ENCODE measurements around the gene B3GNT7.
"Not testable (repeated sequence)": the region's sequence is repeated elsewhere in the genome, so short reads cannot be mapped to it uniquely, and the experiment has no call there.

B3GNT7 gene

DNA sequence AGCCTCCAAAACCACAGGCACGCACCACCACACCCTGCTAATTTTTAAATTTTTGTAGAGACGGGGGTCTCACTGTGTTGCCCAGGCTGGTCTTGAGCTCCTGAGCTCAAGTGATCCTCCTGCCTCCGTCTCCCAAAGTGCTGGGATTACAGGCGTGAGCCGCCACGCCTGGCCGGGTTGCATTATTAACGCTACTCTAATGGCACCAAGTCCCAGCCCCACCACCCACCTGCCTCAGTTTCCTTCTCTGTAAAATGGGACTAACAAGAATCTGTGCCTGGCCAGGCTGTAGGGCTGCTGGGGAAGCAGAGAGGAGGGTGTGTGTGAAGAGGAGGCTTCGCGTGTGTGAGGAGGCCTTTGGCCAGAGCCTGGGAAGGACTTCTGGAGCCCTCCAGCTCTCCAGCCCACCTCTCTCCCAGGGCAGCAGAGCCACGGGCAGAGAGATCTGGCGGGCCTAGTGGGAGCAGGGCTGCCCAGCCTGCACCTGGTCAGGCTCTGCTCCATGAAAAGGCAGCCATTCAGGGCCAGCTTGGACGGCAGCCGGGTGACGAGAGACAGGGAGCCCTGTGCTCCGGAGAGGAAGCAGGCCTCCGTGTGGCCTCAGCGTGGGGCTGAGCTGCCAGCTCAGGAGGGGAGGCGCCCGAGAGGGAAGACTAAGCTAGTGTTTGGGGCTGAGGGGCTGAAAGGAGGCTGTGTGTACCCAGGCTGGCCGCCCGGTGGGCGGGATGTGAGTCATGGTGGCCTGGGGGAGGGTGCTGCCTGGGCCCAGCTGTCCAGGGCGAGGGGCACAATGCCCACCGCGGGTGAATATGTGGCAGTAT lies 7.4 kb upstream of the B3GNT7 start:
- no peak for DNase-seq

DNA sequence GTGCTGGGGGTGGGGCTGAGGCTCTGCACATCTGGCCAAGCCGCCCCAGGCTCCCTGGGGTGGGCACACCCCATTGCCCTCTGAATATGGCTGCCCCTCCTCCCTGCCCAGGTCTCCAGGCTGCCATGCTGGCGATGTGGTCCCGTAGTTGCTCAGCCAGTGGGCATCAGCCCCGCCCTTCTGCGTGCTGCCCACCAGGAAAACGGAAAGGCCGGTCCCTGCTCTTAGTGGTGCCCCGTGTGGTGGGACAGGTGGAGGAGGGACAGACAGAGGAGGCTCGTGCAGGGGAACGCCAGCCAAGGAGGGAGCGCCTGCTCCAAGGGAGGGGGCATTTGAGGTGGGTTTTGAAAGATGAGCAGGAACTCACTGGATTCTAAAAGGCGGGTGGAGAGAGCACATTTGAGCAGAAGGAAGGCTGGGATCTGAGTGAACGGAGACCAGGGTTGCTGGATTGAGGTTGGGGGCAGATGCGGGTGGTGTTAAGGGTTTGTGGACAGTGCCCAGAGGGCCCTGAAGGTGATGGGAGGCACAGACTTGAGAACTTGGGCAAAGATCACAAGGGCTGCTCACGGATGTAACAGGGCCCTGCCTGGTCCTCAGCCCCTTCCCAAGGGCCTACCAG lies 6.7 kb upstream of the B3GNT7 start:
- DNase-seq: no peak

DNA sequence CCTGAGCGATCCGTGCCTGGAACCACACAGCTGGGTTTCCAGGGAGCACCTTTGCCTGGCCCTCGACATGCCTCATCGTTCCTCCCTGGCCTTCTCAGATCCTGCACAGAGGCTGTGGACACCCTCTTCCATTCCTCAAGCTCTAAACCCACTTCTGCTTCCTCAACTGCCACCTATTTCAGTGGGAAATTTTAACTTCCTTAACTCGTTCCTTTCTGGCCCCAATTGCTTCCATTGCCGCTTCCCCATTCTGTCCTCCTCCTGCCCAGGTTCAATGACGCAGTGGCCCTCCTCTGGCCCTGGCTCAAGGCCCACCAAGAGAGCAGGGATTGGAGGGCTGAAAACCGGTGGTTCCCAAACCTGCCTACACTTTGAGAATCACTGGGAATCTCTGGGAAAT lies 4.8 kb upstream of the B3GNT7 start:
- DNase-seq: no peak

DNA sequence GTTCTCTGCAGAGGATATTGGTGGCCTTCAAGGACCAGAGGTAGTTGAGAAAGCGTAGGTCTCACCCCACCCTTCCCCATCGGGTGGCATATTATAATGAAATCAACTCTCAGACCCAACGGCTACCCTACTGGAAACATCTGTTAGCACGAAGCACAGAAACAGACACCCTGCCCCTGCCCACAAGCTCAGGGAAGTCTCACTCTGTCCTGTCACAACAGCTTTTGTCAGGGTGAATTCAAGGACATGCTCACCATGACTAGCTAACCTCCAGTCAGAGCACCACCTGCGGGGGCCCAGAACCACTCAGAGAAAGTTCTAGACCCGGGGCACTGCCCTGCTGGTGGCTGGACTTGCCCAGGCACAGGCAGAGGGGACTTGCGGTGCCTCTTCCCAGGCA lies 3.5 kb upstream of the B3GNT7 start:
- DNase-seq: no peak

DNA sequence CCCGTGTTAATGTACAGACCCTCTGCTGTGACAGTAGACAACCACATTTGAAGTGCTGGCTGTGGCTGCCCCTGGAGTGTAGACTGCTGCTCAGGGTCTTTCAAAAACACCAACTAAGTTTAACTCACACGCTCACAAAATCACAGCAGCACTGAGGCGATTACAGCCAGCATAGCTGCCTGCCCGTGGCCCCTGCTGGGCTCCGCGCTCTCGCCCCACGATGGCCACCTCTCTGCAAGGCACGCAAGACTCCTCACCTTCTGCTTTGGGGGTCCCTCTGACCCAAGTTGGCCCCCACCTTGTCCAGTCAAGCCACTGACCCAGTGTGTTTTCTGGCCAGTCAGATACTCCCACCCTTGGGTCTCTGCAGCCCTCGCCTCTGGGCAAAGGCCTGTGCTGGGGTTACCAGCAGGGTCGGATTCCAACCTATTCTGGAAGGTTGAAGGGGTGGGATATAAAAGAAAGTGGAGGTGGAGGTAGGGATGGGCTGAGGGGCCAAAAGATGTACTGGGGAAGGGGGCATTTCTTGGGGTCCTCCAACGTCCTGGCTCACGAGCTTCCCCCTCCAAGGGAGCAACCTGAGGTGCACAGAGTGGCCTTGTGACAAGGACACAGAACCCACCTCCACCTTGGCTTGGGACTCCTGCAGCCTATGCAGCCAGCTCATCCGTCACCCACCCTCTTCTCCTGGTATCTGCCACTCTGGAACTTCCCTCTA lies 2.9 kb upstream of the B3GNT7 start:
- no peak for DNase-seq

DNA sequence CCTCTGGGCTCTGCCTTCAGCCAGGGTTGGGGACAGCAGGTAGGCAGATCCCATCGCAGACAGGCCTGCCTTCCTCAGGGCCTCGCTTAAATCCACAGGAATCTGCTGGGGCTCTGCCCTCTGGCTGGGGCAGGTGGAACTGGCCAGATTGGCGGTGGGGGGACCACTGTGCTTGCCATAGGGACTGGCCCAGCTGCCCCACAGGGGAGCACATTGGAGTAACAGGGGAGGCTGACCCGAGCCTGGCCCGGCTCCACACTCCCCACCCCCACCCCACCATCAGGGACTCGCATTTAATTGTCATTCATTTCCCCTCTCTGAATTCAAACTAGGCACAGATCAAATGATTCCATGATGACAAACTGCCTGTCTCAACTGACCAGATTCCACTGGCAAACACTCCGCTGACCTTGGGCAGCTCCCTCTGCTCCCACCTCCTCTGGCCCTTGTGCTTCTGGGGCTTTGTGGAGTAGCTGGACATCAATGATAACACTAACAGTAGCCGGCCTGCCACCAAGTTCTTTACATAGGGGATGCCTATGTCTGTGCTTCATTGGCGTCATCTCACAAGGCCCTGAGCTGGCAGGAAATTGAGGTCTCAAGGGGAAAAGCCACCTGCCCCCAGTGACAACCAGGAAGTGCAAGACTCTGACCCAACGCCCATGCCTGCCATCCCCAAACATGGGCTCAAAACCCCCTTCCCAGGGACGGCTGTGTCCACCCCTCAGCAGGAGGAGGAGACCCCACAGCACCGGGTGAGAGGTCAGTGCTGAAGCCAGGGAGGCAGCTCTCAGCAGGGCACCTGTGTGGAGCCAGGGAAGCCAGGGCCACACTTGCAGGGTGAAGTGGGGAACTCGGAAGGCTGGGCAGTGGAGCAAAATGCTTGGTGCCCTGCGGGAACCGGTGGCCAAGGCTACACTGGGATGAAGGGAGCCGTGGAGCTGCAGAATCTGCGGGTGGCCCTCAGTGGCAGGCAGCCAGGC lies 2.1 kb upstream of the B3GNT7 start:
- no peak for DNase-seq

DNA sequence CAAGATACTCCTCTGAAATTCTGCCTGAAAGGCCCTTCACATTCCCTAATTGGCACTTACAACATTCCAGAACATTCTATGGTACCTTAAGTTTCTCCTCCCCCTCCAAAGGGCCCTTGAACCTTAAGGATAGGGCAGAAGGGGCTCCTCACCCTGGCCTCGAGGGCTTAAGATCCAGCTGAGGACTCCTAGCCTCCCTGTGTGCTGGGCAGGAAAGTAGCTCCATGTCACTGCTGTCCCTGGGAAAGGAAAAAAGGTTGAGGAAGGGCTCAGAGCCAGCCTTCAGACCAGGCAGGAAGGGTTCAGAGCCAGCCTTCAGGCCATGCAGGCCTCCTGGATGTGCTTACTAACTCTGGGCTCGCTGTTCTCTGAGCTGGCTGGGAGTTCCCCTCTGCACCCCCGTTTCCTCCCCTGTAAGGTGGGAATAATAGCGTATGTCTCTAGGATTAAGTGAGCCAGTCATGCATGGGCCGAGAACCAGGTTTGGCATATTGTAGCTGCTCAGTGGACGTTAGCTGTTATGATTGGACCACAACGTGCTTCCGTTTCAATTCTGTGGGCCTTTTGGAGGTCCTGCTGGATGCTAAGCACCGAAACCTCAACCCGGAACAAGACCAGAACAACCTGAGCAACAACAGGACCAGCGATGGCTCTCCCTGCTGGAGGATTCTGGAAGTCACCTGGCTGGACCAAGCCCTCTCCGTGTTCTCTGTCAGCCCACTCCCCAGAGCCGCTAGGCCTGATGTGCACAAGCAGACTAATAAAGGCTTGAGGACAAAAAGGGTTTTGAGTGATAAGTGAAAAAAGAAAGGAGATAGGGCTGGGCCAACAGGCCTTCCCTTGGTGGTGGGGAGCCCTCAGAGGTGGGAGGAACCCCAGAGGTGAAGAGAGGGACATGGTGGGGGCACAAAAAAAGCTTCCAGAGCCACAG lies 1.0 kb upstream of the B3GNT7 start:
- no peak for DNase-seq

DNA sequence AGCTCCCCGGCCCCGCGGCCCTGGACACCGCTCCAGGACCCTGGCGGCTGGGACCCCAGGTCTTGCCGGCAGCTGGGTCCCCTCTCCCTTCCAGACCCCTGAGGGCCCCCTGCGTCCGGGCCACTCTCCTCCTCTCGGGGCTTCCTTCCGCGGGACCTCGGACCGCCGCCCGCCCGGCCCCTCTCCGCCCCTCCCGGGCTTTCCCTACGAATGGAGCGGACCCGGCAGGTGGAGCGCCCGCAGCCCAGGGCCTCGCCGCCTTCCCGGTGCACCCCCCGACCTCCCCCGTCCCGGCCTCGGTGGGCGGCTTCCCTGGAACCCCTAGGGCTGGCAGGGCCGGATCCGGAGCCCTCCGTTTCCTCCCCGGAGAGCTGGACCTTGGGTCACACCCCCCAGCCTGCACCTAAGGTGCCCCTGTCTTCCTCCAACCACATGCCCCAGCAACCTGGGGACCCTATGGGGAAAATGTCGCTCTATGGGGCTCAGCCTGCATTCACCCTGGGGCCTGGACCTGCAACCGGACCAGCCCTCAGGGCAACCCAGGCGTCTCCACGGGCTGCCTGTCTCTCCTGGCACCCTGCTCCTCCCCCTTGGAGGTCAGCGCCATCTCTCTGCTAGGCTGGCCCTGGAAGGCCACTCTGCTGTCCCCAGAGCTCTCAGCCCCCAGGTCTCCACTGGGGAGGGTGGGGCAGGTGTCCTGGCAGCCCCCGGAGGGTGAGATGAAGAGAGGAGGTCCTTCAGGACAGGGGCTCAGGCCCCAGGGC lies 730 bp downstream of the B3GNT7 start:
- no peak for DNase-seq

DNA sequence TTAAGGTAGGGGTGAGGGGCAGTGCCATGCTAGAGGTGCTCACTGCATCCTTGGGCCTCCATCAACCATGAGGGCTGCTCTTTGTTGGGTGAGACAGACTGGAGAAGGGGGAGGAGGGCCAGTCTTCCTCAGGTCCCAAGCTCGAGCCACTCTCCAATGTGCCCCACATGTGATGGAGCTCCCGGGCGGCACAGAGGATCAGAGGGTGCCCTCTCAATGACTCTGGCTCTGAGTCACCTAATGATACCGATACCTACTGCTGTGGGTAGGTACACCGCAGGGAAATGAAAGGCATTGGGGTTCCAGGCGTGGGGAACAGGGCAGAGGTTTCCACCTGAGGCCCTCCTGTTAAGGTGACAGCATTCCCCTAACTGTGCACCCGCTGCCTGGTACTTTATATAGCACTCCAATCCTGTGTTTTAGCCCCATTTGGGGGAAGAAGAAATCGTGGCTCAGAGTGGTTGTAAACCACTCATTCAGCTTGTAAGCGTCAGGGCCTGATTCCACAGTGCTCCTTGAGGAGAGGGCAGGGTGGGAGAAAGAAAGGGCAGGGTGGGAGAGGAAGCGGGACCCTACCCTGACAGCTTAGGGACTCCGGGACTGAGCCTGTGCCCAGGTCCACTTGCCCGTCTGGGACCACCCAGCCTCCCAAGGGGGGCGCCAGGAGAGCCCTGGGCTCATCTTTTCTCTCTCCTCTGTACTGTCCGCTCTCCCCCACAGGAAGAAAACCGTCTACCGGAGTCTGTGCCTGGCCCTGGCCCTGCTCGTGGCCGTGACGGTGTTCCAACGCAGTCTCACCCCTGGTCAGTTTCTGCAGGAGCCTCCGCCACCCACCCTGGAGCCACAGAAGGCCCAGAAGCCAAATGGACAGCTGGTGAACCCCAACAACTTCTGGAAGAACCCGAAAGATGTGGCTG lies 1.8 kb downstream of the B3GNT7 start:
- no peak for DNase-seq

DNA sequence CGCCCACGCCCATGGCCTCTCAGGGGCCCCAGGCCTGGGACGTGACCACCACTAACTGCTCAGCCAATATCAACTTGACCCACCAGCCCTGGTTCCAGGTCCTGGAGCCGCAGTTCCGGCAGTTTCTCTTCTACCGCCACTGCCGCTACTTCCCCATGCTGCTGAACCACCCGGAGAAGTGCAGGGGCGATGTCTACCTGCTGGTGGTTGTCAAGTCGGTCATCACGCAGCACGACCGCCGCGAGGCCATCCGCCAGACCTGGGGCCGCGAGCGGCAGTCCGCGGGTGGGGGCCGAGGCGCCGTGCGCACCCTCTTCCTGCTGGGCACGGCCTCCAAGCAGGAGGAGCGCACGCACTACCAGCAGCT lies 2.4 kb downstream of the B3GNT7 start:
- DNase-seq: no peak

DNA sequence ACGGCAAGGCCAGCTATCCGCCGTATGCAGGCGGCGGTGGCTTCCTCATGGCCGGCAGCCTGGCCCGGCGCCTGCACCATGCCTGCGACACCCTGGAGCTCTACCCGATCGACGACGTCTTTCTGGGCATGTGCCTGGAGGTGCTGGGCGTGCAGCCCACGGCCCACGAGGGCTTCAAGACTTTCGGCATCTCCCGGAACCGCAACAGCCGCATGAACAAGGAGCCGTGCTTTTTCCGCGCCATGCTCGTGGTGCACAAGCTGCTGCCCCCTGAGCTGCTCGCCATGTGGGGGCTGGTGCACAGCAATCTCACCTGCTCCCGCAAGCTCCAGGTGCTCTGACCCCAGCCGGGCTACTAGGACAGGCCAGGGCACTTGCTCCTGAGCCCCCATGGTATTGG lies 3.1 kb downstream of the B3GNT7 start:
- DNase-seq: no peak

DNA sequence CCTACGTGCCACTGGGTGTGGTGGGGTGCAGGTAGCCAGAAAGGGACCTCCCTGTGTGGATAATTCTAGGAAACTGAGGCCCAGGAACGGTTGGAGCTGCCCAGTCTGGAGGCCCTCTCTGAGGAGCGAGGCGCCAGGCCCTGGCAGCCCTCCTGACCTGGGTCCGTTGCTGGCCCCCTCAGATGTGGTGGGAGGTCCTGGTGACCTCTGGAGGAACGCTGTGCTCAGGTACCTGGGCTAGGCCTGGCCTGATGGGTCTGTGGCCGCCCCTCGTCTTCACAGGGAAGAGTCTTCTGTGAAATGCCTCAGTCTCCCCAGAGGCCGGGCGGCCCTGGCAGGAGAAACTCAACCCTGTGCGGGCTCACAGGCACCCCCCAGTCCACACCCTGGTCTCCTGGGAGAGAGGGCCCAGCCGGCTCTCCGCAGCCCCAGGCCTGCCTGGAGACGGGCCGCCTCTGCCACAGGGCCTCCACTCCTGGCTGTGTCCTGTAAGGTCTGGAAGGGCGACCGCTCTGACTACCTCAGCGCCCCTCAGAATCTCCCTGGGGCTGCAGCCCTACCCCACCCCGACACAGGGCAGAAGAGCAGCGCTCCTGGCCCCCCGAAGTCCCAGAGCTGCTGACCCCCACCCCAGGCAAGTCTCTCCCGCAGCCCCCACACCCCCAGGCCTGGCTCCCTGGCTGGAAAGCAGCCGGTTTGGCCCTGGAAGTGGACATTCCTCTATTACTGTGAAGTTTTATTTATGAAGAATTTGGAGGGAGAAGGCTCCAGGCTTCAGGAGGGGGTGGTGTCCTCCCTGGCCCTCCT lies 3.7 kb downstream of the B3GNT7 start:
- no peak for DNase-seq

DNA sequence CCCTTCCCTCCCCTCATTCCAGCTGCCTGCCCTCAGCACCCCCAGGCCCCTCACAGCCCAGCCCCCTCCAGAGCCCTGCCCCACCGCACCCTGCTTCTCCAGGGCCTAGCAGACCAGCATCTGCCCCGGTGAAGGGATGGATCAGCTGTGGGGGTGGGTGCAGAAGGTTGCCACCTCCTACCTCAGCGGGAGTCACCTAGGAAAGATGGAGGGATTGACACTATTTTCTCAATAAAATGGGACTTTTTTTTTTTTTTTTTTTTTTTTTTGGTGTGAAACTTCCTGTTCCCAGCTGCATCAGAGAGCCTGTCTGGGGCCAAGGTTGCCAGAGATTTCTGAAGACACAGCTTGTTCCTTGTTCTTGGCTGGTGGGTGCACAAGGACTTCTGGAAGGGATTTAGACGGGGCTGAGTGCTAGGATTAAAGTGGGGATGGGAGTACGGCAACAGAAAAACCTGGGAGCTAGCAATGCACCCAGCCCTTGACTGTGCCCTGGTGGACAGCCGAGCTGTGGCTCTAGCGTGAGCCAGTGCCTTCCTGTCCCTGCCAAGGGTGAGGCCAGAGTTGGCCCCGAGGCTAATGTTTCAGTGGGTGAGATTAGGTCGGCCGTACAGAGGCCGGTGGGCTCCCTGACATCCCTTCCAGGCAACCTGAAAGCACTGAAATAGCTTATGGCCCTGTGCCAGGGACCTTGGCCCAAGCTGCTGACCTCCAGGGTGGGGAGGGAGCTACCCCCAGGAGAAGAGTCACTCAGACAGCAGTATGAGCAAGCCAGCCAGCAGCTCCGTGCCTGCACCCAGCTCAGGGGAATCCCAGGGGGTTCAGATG lies 4.6 kb downstream of the B3GNT7 start:
- DNase-seq: no peak

DNA sequence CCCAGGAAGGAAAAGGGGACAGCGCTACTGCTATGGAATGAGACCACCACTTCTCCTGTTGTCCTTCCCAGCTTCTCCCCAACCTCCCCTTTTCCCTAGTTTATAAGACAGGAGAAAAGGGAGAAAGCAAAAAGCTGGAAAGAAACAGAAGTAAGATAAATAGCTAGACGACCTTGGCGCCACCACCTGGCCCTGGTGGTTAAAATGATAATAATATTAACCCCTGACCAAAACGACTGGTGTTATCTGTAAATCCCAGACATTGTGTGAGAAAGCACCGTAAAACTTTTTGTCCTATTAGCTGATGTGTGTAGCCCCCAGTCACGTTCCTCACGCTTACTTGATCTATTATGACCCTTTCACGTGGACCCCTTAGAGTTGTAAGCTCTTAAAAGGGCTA lies 5.2 kb downstream of the B3GNT7 start:
- DNase-seq: not testable (repeated sequence)

DNA sequence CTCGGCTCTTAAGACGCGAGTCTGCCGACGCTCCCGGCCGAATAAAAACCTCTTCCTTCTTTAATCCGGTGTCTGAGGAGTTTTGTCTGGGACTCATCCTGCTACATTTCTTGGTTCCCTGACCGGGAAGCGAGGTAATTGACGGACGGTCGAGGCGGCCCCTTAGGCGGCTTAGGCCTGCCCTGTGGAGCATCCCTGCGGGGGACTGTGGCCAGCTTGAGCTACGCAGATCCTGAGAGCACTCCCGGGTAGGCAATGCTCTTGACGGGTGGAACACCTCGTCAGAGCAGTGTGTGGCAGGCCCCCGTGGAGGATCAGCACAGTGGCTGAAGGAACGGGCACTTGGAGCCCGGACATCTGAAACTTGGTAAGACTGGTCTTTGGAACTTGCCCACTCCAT lies 5.6 kb downstream of the B3GNT7 start:
- not testable (repeated sequence) for DNase-seq

DNA sequence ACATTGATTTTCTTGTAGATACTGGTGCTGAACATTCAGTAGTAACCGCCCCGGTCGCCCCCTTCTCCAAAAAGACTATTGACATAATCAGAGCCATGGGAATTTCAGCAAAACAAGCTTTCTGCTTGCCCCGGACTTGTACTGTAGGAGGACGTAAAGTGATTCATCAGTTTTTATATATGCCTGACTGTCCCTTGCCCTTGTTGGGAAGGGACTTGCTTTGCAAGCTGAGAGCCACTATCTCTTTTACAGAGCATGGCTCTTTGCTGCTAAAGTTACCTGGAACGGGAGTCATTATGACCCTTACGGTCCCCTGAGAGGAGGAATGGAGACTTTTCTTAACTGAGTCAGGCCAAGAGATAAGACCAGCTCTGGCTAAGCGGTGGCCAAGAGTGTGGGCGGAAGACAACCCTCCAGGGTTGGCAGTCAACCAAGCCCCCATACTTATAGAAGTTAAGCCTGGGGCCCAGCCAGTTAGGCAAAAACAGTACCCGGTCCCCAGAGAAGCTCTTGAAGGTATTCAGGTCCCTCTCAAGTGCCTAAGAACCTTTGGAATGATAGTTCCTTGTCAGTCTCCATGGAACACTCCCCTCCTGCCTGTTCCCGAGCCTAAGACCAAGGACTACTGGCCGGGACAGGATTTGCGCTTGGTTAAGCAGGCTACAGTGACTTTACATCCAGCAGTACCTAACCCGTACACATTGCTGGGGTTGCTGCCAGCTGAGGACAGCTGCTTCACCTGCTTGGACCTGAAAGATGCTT lies 8.1 kb downstream of the B3GNT7 start:
- DNase-seq: not testable (repeated sequence)

DNA sequence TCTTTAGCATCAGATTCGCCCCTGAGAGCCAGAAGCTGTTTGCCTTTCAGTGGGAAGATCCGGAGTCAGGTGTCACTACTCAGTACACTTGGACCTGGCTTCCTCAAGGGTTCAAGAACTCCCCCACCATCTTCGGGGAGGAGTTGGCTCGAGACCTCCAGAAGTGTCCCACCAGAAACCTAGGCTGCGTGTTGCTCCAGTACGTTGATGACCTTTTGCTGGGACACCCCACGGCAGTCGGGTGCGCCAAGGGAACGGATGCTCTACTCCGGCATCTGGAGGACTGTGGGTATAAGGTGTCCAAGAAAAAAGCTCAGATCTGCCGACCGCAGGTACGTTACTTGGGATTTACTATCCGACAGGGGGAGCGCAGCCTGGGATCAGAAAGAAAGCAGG lies 8.7 kb downstream of the B3GNT7 start:
- DNase-seq: not testable (repeated sequence)
